H9 (cell line): ENCODE data around the gene ORM2. TPM values are rescaled to one million over a fixed set of nuclear protein-coding genes. Genes with fewer than 3 reads are reported as not detected.

Experiments
- DNase-seq: peaks from one replicate; pipeline ENCODE4 v3.0.0-alpha.2; 2017
- H2AFZ ChIP-seq: one replicate; pipeline ENCODE4 v1.6.1; 2013; ENCODE audit warnings: mild to moderate bottlenecking, low read length, control low read depth, moderate library complexity
- H2AK5ac ChIP-seq: 2 replicates; pipeline ENCODE4 v1.6.1; 2013; ENCODE audit warnings: low read length, control low read depth, mixed read lengths; ENCODE audit not compliant: insufficient read length
- H2BK120ac ChIP-seq: one replicate; pipeline ENCODE4 v1.6.1; 2013; ENCODE audit warnings: low read depth, mild to moderate bottlenecking, low read length, control low read depth, inconsistent platforms; ENCODE audit not compliant: poor library complexity, severe bottlenecking
- H2BK12ac ChIP-seq: 2 replicates; pipeline ENCODE4 v1.6.1; 2013; ENCODE audit warnings: low read length, control low read depth, mixed read lengths, low read depth; ENCODE audit not compliant: insufficient read length
- H2BK15ac ChIP-seq: 2 replicates; pipeline ENCODE4 v1.6.1; 2013; ENCODE audit warnings: low read depth, low read length, control low read depth
- H2BK20ac ChIP-seq: one replicate; pipeline ENCODE4 v1.6.1; 2013; ENCODE audit warnings: low read depth, mild to moderate bottlenecking, low read length, control low read depth, inconsistent platforms; ENCODE audit not compliant: poor library complexity, severe bottlenecking
- H2BK5ac ChIP-seq: 2 replicates; pipeline ENCODE4 v1.6.1; 2013; ENCODE audit warnings: low read length, control low read depth, mixed read lengths; ENCODE audit not compliant: insufficient read length
- H3K14ac ChIP-seq: 2 replicates; pipeline ENCODE4 v1.6.1; 2013; ENCODE audit warnings: low read length, control low read depth; ENCODE audit not compliant: insufficient read depth
- H3K18ac ChIP-seq: 2 replicates; pipeline ENCODE4 v1.6.1; 2013; ENCODE audit warnings: low read depth, mild to moderate bottlenecking, mixed read lengths, low read length, control low read depth; ENCODE audit not compliant: insufficient read length
- H3K23ac ChIP-seq: 2 replicates; pipeline ENCODE4 v1.6.1; 2013; ENCODE audit warnings: low read length, control low read depth, mixed read lengths, low read depth; ENCODE audit not compliant: insufficient read length
- H3K23me2 ChIP-seq: 2 replicates; pipeline ENCODE4 v1.6.1; 2013; ENCODE audit warnings: low read depth, mild to moderate bottlenecking, mixed read lengths, low read length, control low read depth; ENCODE audit not compliant: insufficient read length, poor library complexity, severe bottlenecking
- H3K27ac ChIP-seq: 2 replicates; pipeline ENCODE4 v1.5.1; 2013; ENCODE audit warnings: low read length, control low read depth, mixed read lengths, low read depth; ENCODE audit not compliant: insufficient read length
- H3K27me3 ChIP-seq: 2 replicates; pipeline ENCODE4 v1.6.1; 2013; ENCODE audit warnings: low read length, control low read depth, inconsistent platforms; ENCODE audit not compliant: insufficient read depth
- H3K4ac ChIP-seq: 2 replicates; pipeline ENCODE4 v1.6.1; 2013; ENCODE audit warnings: low read depth, mild to moderate bottlenecking, control low read depth, inconsistent platforms, low read length, moderate library complexity
- H3K4me1 ChIP-seq: 2 replicates; pipeline ENCODE4 v1.6.1; 2013; ENCODE audit warnings: low read length, control low read depth, inconsistent platforms; ENCODE audit not compliant: insufficient read depth
- H3K4me2 ChIP-seq: 2 replicates; pipeline ENCODE4 v1.6.1; 2013; ENCODE audit warnings: low read length, control low read depth, mixed read lengths; ENCODE audit not compliant: insufficient read length, insufficient read depth
- H3K56ac ChIP-seq: 2 replicates; pipeline ENCODE4 v1.6.1; 2013; ENCODE audit warnings: low read depth, mild to moderate bottlenecking, mixed read lengths, low read length, control low read depth; ENCODE audit not compliant: insufficient read length
- H3K79me1 ChIP-seq: 2 replicates; pipeline ENCODE4 v1.6.1; 2013; ENCODE audit warnings: low read depth, mild to moderate bottlenecking, moderate library complexity, low read length, control low read depth, inconsistent platforms; ENCODE audit not compliant: insufficient read depth, poor library complexity, severe bottlenecking
- H3K79me2 ChIP-seq: 2 replicates; pipeline ENCODE4 v1.6.1; 2013; ENCODE audit warnings: low read length, control low read depth, inconsistent platforms; ENCODE audit not compliant: insufficient read depth
- H3K9ac ChIP-seq: 2 replicates; pipeline ENCODE4 v1.6.1; 2013; ENCODE audit warnings: low read length, control low read depth, mixed read lengths; ENCODE audit not compliant: insufficient read length; ENCODE audit errors: extremely low read depth
- H3K9me3 ChIP-seq: one replicate; pipeline ENCODE4 v1.6.1; 2013; ENCODE audit warnings: low read depth, low read length, inconsistent platforms; ENCODE audit not compliant: control insufficient read depth
- H3T11ph ChIP-seq: one replicate; pipeline ENCODE4 v1.6.1; 2013; ENCODE audit warnings: mild to moderate bottlenecking, low read length, control low read depth, inconsistent platforms
- H4K20me1 ChIP-seq: one replicate; pipeline ENCODE4 v1.6.1; 2013; ENCODE audit not compliant: control insufficient read depth, insufficient read length, insufficient read depth
- H4K5ac ChIP-seq: 2 replicates; pipeline ENCODE4 v1.6.1; 2013; ENCODE audit warnings: low read depth, mild to moderate bottlenecking, mixed read lengths, low read length, control low read depth; ENCODE audit not compliant: insufficient read length
- H4K8ac ChIP-seq: replicated peaks from 2 replicates; pipeline ENCODE4 v1.6.1; 2013; ENCODE audit warnings: low read length, control low read depth, mixed read lengths, low read depth; ENCODE audit not compliant: insufficient read length
- H4K91ac ChIP-seq: 2 replicates; pipeline ENCODE4 v1.6.1; 2013; ENCODE audit warnings: low read depth, mild to moderate bottlenecking, moderate library complexity, mixed read lengths, low read length, control low read depth; ENCODE audit not compliant: insufficient read length
- H3K27ac Mint-ChIP-seq, 3 experiments: 2 replicates in 2 of 3; 3 replicates in 1 of 3; pipeline ENCODE4 v1.8.0; 2020 to 2021; ENCODE audit warnings: mixed read lengths in 3 of 3, mild to moderate bottlenecking in 1 of 3, moderate library complexity in 1 of 3
- H3K27me3 Mint-ChIP-seq: 2 replicates; pipeline ENCODE4 v1.8.0; 2021; ENCODE audit warnings: low read depth, mild to moderate bottlenecking, moderate library complexity, mixed read lengths
- H3K36me3 Mint-ChIP-seq, 3 experiments: 2 replicates in 2 of 3; 3 replicates in 1 of 3; pipeline ENCODE4 v1.8.0; 2020 to 2021; ENCODE audit warnings: low read depth in 3 of 3, mixed read lengths in 3 of 3; ENCODE audit not compliant: insufficient read depth in 1 of 3
- H3K4me1 Mint-ChIP-seq, 2 experiments: 2 replicates each; pipeline ENCODE4 v1.8.0; 2020; ENCODE audit warnings: mixed read lengths in 2 of 2
- H3K4me3 Mint-ChIP-seq, 2 experiments: 2 replicates in 1 of 2; 3 replicates in 1 of 2; pipeline ENCODE4 v1.8.0; 2020 to 2021; ENCODE audit warnings: mild to moderate bottlenecking in 2 of 2, mixed read lengths in 2 of 2, moderate library complexity in 1 of 2
- H3K9me3 Mint-ChIP-seq, 2 experiments: 2 replicates in 1 of 2; 3 replicates in 1 of 2; pipeline ENCODE4 v1.8.0; 2020; ENCODE audit warnings: mild to moderate bottlenecking in 2 of 2, mixed read lengths in 2 of 2, moderate library complexity in 1 of 2
- WGBS: extraction: QIAGEN DNeasy Blood & Tissue Kit; methylation state at CpG from one replicate; pipeline ENCODE4 v1.1.7; 2013; ENCODE audit warnings: missing lambda C conversion rate, low lambda C conversion rate, mixed read lengths; ENCODE audit not compliant: insufficient read length; ENCODE audit errors: extremely low coverage; 5-methylcytosine and 5-hydroxymethylcytosine counted together
- total RNA-seq: library from RNA; stranded (reverse); gene quantifications from 2 replicates; pipeline ENCODE4 v1.2.1, GENCODE V29; 2021
- TF ChIP-seq, protein P1 (sequence below): fragments of 200-600 bp; sonication (generic); conservative IDR thresholded peaks from 3 replicates; pipeline ENCODE4 v1.8.0; 2021; ENCODE audit warnings: antibody characterized with exemption, mild to moderate bottlenecking

The ORM2 gene
- total RNA-seq, 1 experiment from 2014 or later = 1.2 TPM

DNA sequence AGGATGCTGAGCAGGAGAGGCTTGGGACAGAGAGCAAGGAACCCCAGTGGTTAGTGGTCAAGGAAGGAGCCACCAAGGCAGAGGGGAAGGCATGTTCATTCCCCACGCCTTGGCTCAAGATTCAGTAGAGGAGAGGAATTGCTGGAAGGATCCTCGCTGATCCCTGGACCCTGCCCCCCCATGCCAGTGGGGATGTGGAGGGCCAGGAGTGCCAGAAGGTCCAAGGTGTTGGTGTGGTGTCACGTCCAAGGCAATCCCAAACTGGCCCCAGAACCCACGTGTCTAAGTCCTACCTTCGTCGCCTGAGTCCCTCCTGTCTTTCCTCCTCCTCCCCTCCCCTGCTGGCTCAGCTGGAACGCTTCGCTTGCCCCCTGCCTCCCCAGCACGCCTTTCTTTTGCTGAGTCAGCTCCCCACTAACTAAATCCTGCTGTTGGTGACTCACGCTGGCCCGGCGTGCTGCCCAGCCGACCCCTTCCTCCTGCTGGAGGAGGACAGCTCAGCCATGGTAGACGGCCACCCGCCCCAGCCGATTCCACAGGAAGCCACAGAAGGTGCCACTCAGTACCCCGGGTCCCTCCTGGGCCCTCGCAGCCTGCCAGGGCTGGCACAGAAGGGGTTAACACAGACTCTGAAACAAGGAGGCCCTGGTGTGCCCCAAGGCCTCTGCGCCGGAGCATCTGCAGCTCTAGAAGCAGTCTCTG, 44.4 kb upstream of the ORM2 start:
- Histone ChIP-seq H3K18ac (no peak overlapping the region), H3K4me2 (no peak overlapping the region), H4K8ac (no peak overlapping the region), H3K9me3 (no peaks in the 10 kb centered on the region), H3K14ac (no peak overlapping the region; the same call in 1 of the 2 replicates), H3K9ac (no peak overlapping the region), H4K5ac (no peak overlapping the region), H3T11ph (no peak overlapping the region), H3K23ac (no peak overlapping the region), H3K79me2 (no peaks in the 10 kb centered on the region), H2BK12ac (no peak overlapping the region), H3K56ac (no peak overlapping the region), H3K79me1 (no peaks in the 10 kb centered on the region), H2BK15ac (no peak overlapping the region), H3K27ac (no peak overlapping the region), H4K20me1 (no peaks in the 10 kb centered on the region), H2AFZ (no peak overlapping the region), H2BK5ac (no peak overlapping the region), H3K23me2 (no peaks in the 10 kb centered on the region), H2AK5ac (no peak overlapping the region), H4K91ac (no peak overlapping the region), H2BK20ac (no peak overlapping the region), H3K27me3 (no peaks in the 10 kb centered on the region), H3K4ac (no peak overlapping the region), H2BK120ac (no peak overlapping the region), H3K4me1 (0 out of 2 replicates have a peak, but pooled peaks cover 3% of the 10 kb centered on the region)
- Mint-ChIP-seq H3K36me3 (peaks cover 0 to 4% (median 2%) of the 10 kb centered on the region in 3 experiments; a peak in 1 of 7 replicates), H3K27me3 (no peaks in the 10 kb centered on the region; the same call in 1 of the 2 replicates), H3K4me1 (peaks cover 13 to 27% of the 10 kb centered on the region in 2 experiments), H3K9me3 (no peaks in the 10 kb centered on the region; a peak in 1 of 5 replicates), H3K27ac (no peak overlapping the region; a peak in 1 of 7 replicates), H3K4me3 (no peak overlapping the region; a peak in 1 of 5 replicates)
- peak; percentile 36 for DNase-seq
- TF ChIP-seq, protein P1, sequence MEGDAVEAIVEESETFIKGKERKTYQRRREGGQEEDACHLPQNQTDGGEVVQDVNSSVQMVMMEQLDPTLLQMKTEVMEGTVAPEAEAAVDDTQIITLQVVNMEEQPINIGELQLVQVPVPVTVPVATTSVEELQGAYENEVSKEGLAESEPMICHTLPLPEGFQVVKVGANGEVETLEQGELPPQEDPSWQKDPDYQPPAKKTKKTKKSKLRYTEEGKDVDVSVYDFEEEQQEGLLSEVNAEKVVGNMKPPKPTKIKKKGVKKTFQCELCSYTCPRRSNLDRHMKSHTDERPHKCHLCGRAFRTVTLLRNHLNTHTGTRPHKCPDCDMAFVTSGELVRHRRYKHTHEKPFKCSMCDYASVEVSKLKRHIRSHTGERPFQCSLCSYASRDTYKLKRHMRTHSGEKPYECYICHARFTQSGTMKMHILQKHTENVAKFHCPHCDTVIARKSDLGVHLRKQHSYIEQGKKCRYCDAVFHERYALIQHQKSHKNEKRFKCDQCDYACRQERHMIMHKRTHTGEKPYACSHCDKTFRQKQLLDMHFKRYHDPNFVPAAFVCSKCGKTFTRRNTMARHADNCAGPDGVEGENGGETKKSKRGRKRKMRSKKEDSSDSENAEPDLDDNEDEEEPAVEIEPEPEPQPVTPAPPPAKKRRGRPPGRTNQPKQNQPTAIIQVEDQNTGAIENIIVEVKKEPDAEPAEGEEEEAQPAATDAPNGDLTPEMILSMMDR = no peak
- no CpG with 5 or more reads among the region's 20 CpGs for WGBS
